Head of caudate nucleus (tissue), 42 donors: ENCODE results near the gene UBAC1.

Source experiments
- DNase-seq, 42 donors: peaks; one replicate each; pipeline versions ENCODE4 v3.0.0 to v3.0.0-alpha.2; 2020 to 2021; ENCODE audit warnings: mixed read lengths in 7 of 42
- intact Hi-C: fragments of 100-400 bp; cut with DNase I; formaldehyde crosslinking; loops from one replicate; pipeline ENCODE4 v1.15.0; 2022

UBAC1 gene

DNA sequence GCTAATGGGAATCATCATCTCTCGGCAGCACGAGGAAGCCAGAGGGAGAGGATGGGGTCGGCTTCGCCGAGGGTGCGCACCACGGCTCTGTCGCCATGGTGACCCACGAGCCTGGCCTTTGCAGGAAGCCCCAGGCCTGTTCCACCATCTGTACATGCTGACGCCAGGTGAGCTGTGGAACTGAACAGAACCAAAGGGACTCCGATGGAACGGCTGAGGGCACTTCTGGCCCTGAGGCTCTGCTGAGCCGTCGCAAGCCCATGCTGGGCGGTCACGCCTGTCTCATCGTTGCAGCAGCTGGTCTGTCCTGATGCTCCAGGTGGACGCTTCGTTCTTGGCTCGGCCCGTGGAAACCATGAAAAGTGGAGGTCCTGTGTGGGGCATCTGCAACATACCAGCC, 34.6 kb upstream of the UBAC1 start:
- no peak for DNase-seq
- intact Hi-C loops, result no loop called here

DNA sequence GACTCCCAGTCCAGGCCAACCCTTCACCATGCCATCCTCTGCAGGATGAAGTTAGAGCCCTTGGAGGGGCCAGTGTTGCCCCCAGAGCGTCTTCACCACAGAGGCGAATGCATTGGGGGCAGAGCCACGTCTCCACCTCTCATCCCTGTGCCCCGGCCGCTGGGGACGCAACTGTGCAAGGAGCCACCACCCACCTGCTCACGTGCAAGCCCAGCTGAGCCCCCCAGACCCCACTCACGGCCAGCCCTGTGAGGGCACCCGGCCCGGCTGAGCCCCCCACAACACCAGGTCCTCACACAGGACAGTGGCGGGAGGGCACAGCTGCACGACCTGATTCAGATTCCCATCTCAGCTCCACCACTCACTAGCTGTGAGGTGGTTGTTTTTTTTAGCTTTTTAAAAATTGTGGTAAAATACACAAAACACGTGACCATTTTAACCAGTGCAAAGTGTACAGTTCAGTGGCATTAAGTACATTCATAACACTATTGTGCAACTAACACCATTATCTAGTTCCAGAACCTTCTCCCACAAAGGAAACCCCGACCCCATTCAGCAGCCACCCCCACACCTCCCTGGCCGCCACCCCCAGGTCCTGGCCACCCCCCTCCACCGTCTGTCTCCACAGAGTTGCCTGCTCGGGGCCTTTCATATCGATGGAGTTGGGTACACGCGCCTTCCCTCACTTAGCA, 33.5 kb upstream of the UBAC1 start:
- intact Hi-C loops, result no loop called here
- no peak for DNase-seq

DNA sequence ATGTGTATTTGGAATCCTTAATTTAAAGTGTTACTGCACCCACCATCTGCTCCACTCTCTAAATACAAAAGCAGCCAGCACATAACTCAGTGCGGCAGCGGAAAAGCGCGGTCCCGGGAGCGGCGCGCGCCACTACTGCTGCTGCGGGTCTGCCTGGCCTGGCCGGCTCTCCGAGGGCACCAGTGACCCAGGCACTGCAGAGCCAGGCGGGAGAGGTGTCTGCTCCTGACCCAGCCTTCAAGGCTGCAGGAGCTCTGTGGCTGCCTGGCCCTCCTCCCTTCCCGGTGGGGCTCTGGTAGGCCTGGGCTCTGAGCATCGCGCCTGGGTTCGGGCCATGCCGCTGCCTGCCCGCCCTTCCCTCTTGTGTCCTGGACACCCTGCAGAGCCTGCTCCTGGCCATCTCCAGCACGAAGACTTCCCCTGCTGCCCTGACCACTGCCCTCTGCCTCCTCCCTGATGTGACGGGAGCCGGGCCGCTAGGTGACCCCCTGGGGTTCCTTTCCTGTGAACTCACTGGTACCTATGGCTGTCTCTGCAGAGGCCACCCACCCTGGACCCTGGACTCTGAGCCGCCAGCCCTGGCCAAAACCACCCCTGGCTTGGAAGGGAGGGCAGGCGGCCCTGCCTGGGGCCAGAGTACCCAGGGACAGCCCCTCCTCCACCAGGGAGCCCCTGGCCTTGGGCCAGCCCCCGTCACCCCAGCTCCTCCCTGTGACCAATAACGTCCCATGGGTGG, 32.8 kb upstream of the UBAC1 start:
- no peak for DNase-seq
- intact Hi-C loops, result no loop called here

DNA sequence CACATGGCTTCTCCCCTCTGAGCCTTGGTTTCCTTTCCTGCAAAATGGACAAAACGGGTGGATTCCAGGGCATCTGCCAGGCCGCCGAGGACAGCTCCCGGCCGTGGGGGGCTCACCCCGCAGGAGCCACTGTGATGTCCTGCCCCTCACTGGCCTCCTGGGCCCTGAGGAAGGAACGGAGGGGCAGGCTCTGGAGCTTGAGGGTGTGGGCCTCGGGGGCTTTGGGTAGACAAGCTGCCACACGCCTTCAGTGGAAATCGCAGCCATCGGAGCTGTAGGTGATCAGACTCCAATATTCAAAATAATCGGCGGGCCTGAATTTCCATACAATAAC, 32.2 kb upstream of the UBAC1 start:
- no peak for DNase-seq
- intact Hi-C loops, result no loop called here

DNA sequence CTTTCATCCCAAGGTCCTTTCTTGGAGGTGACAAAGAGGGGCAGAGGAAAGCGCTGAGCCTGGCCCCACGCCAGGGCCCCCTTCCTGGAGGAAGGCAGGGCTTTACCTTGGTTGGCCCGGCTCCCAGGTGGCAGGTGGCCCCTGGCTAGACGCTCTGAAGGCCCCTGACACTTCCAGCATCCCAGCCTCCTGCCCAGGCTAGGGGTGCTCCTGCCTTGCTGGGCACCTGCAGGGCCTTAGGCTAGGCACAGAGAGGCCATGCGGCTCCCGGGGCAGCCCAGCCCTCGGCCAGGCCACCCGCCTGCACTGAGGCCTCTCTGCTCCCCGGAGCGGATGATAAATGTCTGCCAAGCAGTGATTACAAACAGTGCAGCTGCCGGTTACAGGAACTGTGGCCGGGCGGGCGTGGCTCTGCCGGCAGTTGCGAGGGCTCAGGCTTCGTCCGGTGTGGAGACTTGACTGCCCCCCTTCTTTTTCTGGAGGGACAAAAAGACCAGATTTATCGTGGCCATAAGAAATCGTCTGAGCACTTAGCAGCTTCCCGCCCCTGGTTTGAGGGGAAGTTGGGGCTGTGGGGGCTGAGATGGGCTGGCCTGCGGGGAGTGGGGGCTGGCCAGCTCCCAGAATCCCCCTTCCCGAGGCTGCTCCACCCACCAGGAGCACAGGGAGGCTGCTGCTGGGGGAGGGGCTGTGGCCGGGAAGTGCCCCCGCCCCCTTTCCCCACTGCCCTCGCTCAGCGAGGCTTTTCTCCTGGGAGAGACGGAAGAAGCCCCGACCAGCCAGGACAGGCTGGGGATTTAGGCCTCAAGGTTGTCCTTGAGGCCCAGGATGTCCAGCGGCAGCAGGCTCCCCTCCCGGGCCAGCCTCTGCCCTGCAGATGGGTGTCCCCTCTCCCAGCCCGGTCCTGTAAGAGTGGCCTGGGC, 31.6 kb upstream of the UBAC1 start:
- intact Hi-C loops, result no loop called here

DNA sequence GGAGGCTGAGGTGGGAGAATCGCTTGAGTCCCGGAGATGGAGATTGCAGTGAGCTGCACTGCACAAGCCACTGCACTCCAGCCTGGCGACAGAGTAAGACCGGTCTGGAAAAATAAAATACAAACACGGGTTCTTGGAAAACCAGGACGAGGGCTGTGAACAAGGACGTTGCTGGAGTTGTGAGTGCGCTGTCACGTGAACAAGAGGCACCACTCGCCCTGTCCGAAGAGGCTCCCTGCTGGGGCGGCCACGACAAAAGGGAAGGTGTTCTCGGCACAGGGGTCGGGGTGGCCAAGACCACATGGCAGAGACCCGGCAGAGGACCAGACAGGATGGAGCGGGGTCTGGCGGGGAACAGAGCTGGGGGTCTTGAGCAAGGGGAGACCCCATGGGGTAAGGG, 30.6 kb upstream of the UBAC1 start:
- DNase-seq, result no peak
- intact Hi-C loops, result no loop called here

More for the DNA sequence above, 31.6 kb upstream of the UBAC1 start:
- peak in 27 of 42 donors; percentile 27 to 80 (median 51) for DNase-seq

DNA sequence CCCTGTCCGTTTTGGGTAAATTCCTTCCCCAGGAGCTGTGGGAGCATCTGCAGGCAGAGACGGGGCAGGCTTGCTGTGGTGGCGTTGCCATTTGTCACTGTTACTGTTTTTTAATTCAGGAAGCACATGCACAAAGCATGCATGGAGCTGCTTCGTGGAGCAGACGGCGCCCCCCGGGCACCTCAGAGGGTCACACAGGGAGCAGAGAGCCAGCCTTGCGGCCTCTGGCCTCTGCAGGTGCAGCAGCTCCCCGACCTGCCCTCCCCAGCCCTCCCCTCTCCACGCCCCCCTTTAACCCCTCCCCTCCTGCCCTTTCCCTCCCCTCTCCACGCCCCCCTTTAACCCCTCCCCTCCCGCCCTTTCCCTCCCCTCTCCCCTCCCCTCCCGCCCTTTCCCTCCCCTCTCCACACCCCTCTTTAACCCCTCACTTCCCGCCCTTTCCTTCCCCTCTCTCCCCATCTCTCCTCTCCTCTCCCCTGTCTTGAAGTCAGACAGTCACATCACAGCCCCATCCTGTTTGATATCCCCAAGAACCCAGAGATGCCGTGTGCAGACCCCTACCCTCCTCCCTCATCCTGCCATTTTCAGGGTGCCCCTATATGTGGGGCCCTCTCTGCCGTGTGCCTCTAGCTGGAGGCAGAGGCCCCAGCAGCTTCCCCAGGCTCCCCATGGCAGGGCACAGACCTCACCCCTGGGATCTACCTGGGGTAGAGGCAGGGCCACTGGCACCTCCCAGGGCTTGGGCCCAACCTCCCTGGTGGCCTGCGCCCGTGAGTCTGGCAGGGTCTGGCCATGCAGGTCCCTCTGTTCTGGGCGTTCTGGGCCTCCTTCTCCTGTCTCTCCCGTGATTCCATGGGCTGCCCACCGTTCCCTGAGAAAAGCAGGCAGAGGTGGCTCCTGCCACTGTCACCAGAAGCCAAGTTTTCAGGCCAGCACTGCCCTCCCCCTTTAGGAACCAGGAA, 29.6 kb upstream of the UBAC1 start:
- peak in 5 of 42 donors; percentile 18 to 38 (median 29) for DNase-seq

DNA sequence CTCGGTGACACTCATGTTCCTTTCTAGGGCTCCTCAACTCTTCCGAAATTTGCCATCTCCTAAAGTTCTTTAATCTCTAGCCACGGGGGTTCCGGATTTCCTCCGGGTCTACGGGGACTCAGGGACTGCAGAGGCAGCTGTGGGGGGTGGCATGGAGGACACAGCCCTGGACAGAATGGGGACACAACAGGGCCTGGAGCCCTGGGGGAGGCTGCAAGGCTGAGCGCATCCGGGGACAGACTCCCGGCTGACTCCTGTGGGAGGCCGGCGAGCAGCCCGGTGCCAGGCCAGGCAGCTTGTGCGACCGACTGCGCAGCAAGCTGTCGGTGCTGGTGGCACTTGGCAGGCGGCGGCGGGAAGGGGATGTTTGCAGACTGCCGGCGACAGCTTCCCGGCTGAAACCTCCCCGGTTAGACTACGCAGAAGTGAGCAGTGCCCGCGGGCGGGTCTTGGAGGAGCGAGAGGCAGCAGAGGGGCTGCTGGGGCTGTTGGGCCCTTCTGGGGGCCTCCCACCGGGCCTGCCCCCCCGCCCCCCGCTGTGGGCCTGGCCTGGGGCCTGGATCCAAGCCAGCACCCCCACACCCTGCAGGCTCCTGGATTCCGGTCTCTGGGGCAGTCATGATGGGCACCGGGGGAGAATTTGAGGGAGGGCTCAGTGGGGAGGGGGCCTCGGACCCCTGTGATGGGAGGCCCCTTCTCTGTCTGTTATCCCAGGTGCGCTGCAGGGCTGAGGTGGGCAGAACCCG, 28.7 kb upstream of the UBAC1 start:
- intact Hi-C loops, result no loop called here
- DNase-seq, result peak in 41 of 42 donors; percentile 11 to 78 (median 56)

More for the DNA sequence above, 29.6 kb upstream of the UBAC1 start:
- intact Hi-C loops, result no loop called here

DNA sequence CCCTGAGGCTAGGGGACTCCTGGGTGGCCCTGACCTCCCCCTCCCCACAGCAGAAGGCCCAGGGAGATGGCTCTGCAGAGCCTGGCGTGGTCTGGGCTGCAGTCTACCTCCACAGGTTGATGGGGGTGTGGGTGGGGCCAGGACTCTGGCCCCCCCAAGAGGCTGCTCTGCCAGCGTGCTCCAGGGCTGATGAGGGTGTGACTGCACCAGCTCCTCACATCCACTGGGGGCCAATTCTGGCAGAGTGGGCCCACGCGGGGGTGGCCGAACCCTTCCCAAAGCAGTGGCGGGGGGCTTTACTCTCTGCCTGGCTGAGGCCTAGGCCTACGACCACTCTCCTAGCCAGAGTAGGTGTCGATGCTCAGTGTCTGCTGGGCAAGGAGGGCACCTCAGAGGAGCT, 28.0 kb upstream of the UBAC1 start:
- intact Hi-C loops, result no loop called here
- no peak for DNase-seq

DNA sequence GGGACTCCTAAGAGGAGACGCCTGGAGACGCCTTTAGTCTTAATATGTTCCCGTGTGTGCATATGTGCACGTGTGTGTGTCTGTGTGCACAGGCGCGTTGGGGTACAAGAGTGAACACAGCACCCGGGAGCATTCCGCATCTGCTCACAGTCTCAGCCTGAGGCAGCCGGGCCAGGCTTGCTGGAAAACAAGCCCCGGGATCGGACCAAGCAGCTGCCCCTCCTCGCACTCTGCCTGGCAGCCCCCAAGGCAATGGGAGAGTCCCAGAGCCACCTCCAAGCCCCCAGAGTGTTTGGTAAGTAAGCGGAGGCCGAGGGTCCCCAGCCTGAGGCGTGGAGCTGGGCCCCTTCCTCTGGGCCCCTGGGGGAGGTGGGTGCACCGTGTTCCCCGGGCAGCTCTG, 27.3 kb upstream of the UBAC1 start:
- intact Hi-C loops, result no loop called here

DNA sequence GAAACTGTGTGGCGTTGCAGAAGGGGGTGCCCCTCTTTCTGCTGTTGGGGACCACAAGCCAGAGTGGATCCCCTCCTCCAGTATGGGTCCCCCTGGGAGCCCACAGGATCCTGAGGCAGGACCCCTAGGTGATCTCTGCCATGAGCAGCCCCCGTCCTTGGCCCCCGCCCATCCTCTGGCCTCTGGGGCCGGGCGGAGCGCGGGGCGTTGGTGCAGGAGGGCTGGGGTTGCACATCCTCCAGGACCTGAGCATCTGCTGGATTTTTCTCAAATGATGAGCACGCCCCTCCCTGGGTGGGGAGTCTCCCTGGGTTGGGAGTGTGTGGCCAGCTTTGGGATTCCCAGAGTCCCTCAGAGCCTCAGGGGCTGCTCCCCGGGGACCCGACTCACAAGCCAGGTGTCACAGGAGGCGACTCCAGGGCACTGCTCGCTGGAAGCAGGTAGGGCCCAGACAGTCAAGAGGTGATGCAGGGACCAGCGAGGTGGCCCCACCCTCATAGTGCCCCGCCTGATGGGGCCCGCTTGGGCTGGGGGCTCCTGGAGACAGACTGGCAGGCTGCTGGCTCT, 26.7 kb upstream of the UBAC1 start:
- no peak for DNase-seq
- intact Hi-C loops, result no loop called here

More for the DNA sequence above, 27.3 kb upstream of the UBAC1 start:
- DNase-seq, result no peak

DNA sequence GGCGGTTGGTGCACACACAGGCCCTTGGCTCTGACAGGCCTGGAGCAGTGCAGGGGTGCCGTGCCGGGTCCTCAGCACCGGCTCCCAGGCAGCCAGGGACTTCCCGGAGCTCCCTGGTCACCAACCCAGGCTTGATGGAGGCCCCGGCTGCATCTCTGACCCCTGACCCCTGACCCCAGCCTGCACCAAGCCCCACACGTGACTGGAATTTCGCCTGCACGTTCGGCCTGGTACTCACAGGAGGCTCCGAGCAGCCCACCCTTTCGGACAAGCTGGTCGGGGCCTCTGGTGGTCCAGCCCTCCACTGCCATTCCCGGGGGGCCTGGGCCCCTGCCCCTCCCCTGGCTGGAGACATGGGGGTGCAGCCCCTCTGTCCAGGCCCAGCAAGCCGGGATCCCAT, 25.4 kb upstream of the UBAC1 start:
- DNase-seq, result no peak
- intact Hi-C loops, result no loop called here

DNA sequence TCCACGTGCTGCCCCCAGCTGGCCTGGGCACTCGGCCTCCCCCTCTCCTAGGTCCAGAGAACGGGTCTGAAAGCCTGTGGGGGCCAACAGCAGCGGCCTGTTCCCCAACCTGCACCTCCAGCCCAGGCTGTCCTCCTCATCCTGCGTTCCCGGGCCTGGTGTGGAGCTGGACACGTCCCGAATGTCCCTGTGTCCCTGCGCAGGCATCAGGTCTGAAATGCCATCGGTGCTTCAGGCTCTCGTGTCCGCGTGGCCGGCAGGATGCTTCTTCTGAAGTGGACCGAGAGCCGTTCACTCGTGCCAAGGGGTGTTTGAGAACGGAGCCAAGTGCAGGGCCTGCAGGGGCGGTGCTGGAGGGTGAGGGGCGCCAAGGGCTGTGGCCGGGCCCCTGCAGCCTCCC, 24.7 kb upstream of the UBAC1 start:
- no peak for DNase-seq
- intact Hi-C loops, result no loop called here

DNA sequence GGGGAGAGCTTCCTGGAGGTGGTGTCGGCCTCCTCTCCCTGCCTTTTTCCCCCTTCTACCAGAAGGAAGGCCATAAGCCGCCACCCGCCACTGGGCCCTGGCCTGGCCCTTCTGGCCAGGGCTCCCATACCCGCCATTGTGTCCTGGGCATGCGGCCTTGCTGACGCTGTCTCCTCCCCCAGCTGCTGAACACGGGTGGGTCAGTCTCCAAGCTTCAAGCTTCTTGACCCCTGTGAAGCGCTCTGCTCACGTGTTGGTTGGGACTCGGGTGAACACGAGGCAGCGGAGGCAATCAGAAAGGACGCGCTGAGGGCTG, 24.2 kb upstream of the UBAC1 start:
- intact Hi-C loops, result no loop called here

DNA sequence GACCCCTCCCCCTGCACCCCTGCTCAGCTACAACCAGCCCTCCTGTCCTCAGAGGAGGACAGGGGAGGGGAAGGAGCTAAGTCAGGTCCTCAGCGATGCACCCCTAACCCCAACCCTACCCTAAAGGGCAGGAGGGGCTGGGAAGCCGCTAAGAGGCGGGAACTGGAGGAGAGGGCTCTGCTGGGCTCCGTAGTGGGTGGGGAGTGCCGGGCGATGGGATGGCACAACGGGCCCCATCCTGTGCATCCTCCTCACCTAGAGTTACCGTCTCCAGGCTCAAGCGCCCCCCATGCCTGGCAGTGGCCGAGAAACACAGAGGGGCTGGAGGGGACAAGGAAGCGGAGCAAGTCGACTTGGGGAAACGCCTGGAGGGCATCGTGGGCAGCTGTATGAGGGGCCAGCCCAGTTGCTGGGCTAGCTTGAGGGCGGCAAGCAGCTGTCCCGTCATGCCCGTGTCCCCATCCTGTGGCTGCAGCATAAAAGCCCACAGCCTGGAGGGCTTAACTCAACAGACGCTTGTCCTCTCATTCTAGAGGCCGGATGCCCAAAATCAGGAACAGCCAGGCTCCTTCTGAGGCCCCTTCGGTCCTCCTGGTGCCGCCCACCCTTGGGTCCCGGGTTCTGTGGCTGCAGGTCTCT, 23.0 kb upstream of the UBAC1 start:
- intact Hi-C loops, result loop anchor here (5.0 kb wide), 1 partner anchor 63 kb away; no protein-coding TSS in a partner anchor
- no peak for DNase-seq

More for the DNA sequence above, 24.2 kb upstream of the UBAC1 start:
- DNase-seq, result no peak

DNA sequence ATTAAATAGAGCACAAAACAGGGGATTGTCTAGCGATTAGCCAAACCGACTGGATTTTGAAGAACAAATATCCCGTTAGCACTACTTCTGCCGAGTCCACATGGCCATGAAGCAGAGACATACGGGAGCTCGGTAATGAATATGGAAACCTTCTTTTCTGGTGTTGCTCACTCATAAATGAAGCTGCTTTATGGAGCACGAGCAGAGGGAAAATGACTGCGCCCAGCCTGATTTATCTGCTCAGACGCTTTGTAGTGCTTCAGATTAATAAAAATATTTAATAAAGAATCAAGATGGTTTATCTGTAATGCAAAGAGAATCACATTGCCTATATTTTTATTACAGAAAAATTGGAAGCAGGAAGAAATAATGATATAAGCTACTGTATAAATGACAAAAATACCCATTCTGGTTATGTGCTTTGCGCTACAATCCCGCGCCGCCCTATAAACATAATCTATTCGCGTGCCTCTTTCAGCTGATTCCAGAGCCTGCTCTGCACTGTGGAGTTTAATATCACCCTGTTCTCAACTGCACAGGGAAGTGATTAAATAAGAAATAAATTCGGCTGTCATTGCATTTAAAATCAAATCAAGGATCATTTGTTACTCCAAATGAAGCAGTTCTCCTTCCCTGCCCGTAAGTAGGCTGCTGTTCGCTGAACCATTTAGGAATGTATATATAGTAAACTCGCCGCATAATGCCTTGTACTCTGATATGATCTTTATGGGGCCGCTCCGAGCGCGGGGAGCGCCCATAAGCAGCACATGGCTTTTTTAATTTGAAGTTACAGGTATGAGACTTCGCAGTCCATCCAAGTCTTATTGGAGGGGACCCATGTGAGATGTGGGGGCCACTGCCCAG, 22.3 kb upstream of the UBAC1 start:
- intact Hi-C loops, result loop anchor here (5.0 kb wide), 1 partner anchor 64 kb away; no protein-coding TSS in a partner anchor
- DNase-seq, result no peak
